ENCODE measurements around the gene UTS2B.

GRCh38 chr3:191360620-191361019 lies 30.3 kb upstream of the UTS2B start:
- TF ChIP-seq EZH2 (IDR thresholded peaks at IDR 0.05; ENCODE audit: insufficient read depth, poor library complexity, severe bottlenecking): no peak
- TF ChIP-seq EZH2phosphoT487 (IDR thresholded peaks at IDR 0.05; ENCODE audit: insufficient read depth, low read depth): no peak

All from GM23248 (cell line).